Left hindlimb (tissue), 1 donor: Measurements from ENCODE around the gene OR4Q2.
"Not testable (repeated sequence)": the region's sequence is repeated elsewhere in the genome, so short reads cannot be mapped to it uniquely, and the experiment has no call there.

Source experiments
- DNase-seq: peaks from one replicate; pipeline ENCODE4 v3.0.0-alpha.2; 2018

The OR4Q2 gene

GRCh38 chr14:20001863-20002262 lies at the start of gene OR4Q2:
TSS of gene OR4Q2 (plus strand) at chr14:20002163.
- DNase-seq: no peak

GRCh38 chr14:19969735-19970134 lies 32.2 kb upstream of the OR4Q2 start:
- not testable (repeated sequence) for DNase-seq

- no peak for DNase-seq
Observed at GRCh38 chr14:19974844-19975243, 27.1 kb upstream of the OR4Q2 start.

GRCh38 chr14:19975291-19975690 lies 26.7 kb upstream of the OR4Q2 start, which contains the start of gene OR4K15:
TSS of gene OR4K15 (plus strand) at chr14:19975591. CDS start at chr14:19975591, 0 bp downstream.
- DNase-seq: no peak

- no peak for DNase-seq
Observed at GRCh38 chr14:19993438-19993837, 8.5 kb upstream of the OR4Q2 start.

- DNase-seq: no peak
Observed at GRCh38 chr14:20002319-20002718, 356 bp downstream of the OR4Q2 start.

- no peak for DNase-seq
Observed at GRCh38 chr14:20008156-20008555, 6.2 kb downstream of the OR4Q2 start.

- no peak for DNase-seq
Observed at GRCh38 chr14:20019257-20019865, 17.4 kb downstream of the OR4Q2 start, which contains the start of gene OR4K14. TSS of gene OR4K14 (minus strand) at chr14:20019307. CDS start at chr14:20015193, 4,114 bp downstream.

- no peak for DNase-seq
Observed at GRCh38 chr14:20031058-20031457, 29.1 kb downstream of the OR4Q2 start.

GRCh38 chr14:20035449-20035848 lies 33.5 kb downstream of the OR4Q2 start:
- no peak for DNase-seq

GRCh38 chr14:20035938-20036337 lies 34.0 kb downstream of the OR4Q2 start, which contains the start of gene OR4K13:
TSS of gene OR4K13 (minus strand) at chr14:20036038. CDS start at chr14:20034758, 1,280 bp downstream.
- no peak for DNase-seq

GRCh38 chr14:20044243-20044642 lies 42.3 kb downstream of the OR4Q2 start:
- no peak for DNase-seq

- no peak for DNase-seq
Observed at GRCh38 chr14:20048202-20048601, 46.2 kb downstream of the OR4Q2 start.
